ENCODE results near the gene IL18RAP. TPM values are rescaled to one million over a fixed set of nuclear protein-coding genes. Genes with fewer than 3 reads are reported as not detected.

Gene IL18RAP
- total and polyA plus RNA-seq, 2 donors (not counting 1 experiment from before 2014, with no cell fraction given), result 0.22 to 1.4 TPM

- H3K27ac ChIP-seq (ENCODE audit: low read length in 2 of 2), result no peak overlapping the region
- Mint-ChIP-seq H3K9me3 (ENCODE audit: insufficient read depth) (no peaks in the 10 kb centered on the region), H3K4me3 (no peak overlapping the region), H3K27ac (no peak overlapping the region), H3K27me3 (no peaks in the 10 kb centered on the region), H3K4me1 (no peaks in the 10 kb centered on the region)
- H3K9ac ChIP-seq (ENCODE audit: low read length), result no peak overlapping the region
- TF ChIP-seq CTCF (IDR thresholded peaks at IDR 0.05) (no peak), EZH2 (IDR thresholded peaks at IDR 0.05; ENCODE audit: borderline replicate concordance, insufficient read depth, low read depth, low read length, poor library complexity, severe bottlenecking) (no peak)
- no peaks in the 10 kb centered on the region for H3K4me1 ChIP-seq (ENCODE audit: control insufficient read depth in 2 of 2, insufficient read depth in 2 of 2, low read length in 2 of 2)
- ChIA-PET CTCF (no interaction called here), POLR2A (no interaction called here)
- no peak overlapping the region for H2AFZ ChIP-seq (ENCODE audit: insufficient read depth, low read depth, low read length, poor library complexity, severe bottlenecking)
- H3K79me2 ChIP-seq (ENCODE audit: control insufficient read depth, insufficient read depth, low read length), result no peaks in the 10 kb centered on the region
- H3K4me2 ChIP-seq (replicated peaks; ENCODE audit: low read depth, low read length, poor library complexity, severe bottlenecking), result no peak overlapping the region
- H4K20me1 ChIP-seq (ENCODE audit: control insufficient read depth, insufficient read depth, low read length, poor library complexity, severe bottlenecking), result no peaks in the 10 kb centered on the region
- no peaks in the 10 kb centered on the region for H3K9me3 ChIP-seq (ENCODE audit: control extremely low read depth in 1 of 3, control insufficient read depth in 2 of 3, insufficient read depth in 1 of 3, low read length in 2 of 3)
- no CpG with 5 or more reads among the region's 2 CpGs for WGBS (ENCODE audit: insufficient coverage)
- ATAC-seq (ENCODE audit: low read depth) (no peak), DNase-seq (no peak)
- intact Hi-C loops (cut with micrococcal nuclease), result no loop called here
- H3K27me3 ChIP-seq (replicated peaks in 1 of 4; ENCODE audit: control extremely low read depth in 1 of 4, control insufficient read depth in 3 of 4, insufficient read depth in 4 of 4, low read length in 3 of 4), result no peaks in the 10 kb centered on the region
- no peak overlapping the region for H3K4me3 ChIP-seq (ENCODE audit: control extremely low read depth in 1 of 5, extremely low read depth in 1 of 5, insufficient read depth in 1 of 5, low read depth in 2 of 5, low read length in 4 of 5)
- no peaks in the 10 kb centered on the region for H3K36me3 ChIP-seq (replicated peaks in 1 of 2; ENCODE audit: control extremely low read depth in 1 of 2, control insufficient read depth in 1 of 2, extremely low read depth in 1 of 2, insufficient read depth in 2 of 2, low read length in 1 of 2)
Measured at GRCh38 chr2:102401865-102402264, 21.1 kb upstream of the IL18RAP start.

GRCh38 chr2:102410952-102411351 lies 12.0 kb upstream of the IL18RAP start:
- CTCF ChIA-PET, result interaction anchor here (1.3 kb wide), 1 partner anchor 391 kb away, joined by 3 read pairs; no protein-coding TSS in a partner anchor
- WGBS (ENCODE audit: insufficient coverage), result 100% methylated on average over 2 of the region's 3 CpGs
- H3K4me1 ChIP-seq (ENCODE audit: control insufficient read depth in 2 of 2, insufficient read depth in 2 of 2, low read length in 2 of 2), result no peaks in the 10 kb centered on the region
- no peak for DNase-seq
- POLR2A ChIA-PET, result no interaction called here
- no peak for ATAC-seq (ENCODE audit: low read depth)
- H3K27ac Mint-ChIP-seq, result no peak overlapping the region
- H3K27me3 Mint-ChIP-seq, result peaks cover 7% of the 10 kb centered on the region
- H3K9me3 Mint-ChIP-seq (ENCODE audit: insufficient read depth), result peaks cover 2% of the 10 kb centered on the region
- no peak overlapping the region for H3K27ac ChIP-seq (ENCODE audit: low read length in 2 of 2)
- peaks cover 0 to 5% (median 0%) of the 10 kb centered on the region in 4 experiments for H3K27me3 ChIP-seq (replicated peaks in 1 of 4; ENCODE audit: control extremely low read depth in 1 of 4, control insufficient read depth in 3 of 4, insufficient read depth in 4 of 4, low read length in 3 of 4)
- H3K9ac ChIP-seq (ENCODE audit: low read length), result no peak overlapping the region
- no peaks in the 10 kb centered on the region for H3K4me1 Mint-ChIP-seq
- H3K4me3 ChIP-seq (ENCODE audit: control extremely low read depth in 1 of 5, extremely low read depth in 1 of 5, insufficient read depth in 1 of 5, low read depth in 2 of 5, low read length in 4 of 5), result no peak overlapping the region
- intact Hi-C loops (cut with micrococcal nuclease), result no loop called here
- no peak overlapping the region for H3K4me3 Mint-ChIP-seq
- H3K79me2 ChIP-seq (ENCODE audit: control insufficient read depth, insufficient read depth, low read length), result no peaks in the 10 kb centered on the region
- no peak overlapping the region for H2AFZ ChIP-seq (ENCODE audit: insufficient read depth, low read depth, low read length, poor library complexity, severe bottlenecking)
- no peak overlapping the region for H3K4me2 ChIP-seq (replicated peaks; ENCODE audit: low read depth, low read length, poor library complexity, severe bottlenecking)
- no peaks in the 10 kb centered on the region for H3K36me3 ChIP-seq (replicated peaks in 1 of 2; ENCODE audit: control extremely low read depth in 1 of 2, control insufficient read depth in 1 of 2, extremely low read depth in 1 of 2, insufficient read depth in 2 of 2, low read length in 1 of 2)
- no peaks in the 10 kb centered on the region for H4K20me1 ChIP-seq (ENCODE audit: control insufficient read depth, insufficient read depth, low read length, poor library complexity, severe bottlenecking)
- H3K9me3 ChIP-seq (ENCODE audit: control extremely low read depth in 1 of 3, control insufficient read depth in 2 of 3, insufficient read depth in 1 of 3, low read length in 2 of 3), result peaks cover 0 to 14% (median 9%) of the 10 kb centered on the region in 3 donors
- no peak for TF ChIP-seq EZH2 (IDR thresholded peaks at IDR 0.05; ENCODE audit: borderline replicate concordance, insufficient read depth, low read depth, low read length, poor library complexity, severe bottlenecking)
- no peak for TF ChIP-seq CTCF (IDR thresholded peaks at IDR 0.05)

Measured in B cell (primary cell).